ENCODE results near the gene NOC4L.
"Not testable (repeated sequence)": the region's sequence is repeated elsewhere in the genome, so short reads cannot be mapped to it uniquely, and the experiment has no call there.

Gene NOC4L

DNA sequence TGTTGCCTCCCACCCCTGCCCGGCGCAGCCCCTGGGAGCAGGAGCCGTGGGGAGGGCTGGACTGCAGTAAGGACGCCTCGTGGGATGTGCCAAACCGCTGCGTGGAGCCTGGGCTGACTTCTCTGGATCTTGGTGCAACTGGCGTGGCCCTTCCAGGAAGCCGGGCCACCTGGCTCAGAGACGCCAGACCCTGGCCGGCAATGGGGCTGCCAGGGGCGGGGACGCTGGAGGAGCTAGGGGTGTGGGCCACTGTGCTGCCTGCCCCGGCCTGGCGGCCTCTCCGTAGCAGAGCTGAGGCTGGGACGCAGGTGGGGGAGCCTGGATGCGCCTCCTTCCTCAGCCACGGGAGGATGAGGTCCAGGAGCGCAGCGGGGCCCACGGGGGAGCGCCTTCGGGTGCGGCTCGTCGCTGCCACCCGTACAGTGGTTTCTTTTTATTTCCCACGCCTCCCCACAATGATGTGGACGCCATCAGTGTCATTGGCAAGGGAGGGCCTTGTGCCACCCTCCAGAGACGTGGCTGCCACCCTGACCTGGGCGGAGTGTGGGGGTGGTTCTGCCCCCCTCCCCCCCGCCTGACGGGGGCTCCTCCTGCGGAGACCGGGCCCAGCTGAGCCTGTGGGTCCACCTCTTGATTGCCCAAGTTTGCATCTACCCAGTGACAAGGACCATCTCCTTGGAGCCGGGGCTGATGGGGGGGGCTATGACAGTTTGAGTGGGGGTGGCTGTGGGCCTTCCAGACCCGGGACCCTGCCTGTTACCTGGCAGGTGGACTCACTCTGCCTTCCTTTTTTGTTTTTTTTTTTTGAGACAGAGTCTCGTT lies 11.4 kb upstream of the NOC4L start:
- Histone ChIP-seq H3K36me3 (peaks cover 34% of the 10 kb centered on the region), H3K4me3 (no peak overlapping the region), H3K9ac (no peak overlapping the region), H3K4me2 (no peak overlapping the region), H4K20me1 (peaks cover 16% of the 10 kb centered on the region), H3K27me3 (no peaks in the 10 kb centered on the region), H3K9me3 (peaks cover 4% of the 10 kb centered on the region), H3K4me1 (no peaks in the 10 kb centered on the region), H3K27ac (no peak overlapping the region)
- no peak for TF ChIP-seq Cebpa-rat (IDR thresholded peaks at IDR 0.05)

DNA sequence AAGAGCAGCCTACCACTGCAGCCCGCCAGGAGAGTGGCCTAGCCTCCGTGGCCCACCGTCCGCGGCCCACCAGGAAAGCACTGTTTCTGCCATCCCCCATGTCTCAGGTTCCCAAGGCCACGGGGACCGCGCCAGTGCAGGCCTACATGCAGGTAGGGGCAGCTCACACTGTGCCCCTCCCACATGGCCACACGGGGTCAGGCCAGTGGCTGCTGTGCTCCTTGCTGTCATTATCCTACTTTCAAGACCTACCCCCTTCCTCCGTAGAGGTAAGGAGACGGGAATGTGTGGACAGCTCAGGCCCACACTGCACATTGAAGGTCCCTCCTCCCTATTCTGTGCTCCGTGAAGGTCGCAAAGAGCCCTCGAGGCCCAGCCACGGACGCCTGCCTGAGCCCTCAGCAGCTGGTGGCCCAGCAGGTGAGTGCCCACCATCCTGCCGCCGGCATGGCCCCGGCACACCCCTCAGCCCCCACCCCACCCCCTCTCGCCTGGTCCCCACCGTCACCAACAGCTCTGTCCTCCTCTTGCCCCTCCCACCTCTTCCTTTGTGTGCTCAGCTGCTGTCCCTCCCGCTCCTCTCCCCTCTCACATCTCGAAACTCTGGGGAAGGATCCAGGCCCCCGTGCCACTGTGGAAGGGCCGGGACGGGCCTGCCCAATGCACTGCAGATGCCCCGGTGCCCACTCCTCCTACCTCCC lies 10.2 kb upstream of the NOC4L start:
- Histone ChIP-seq H3K9ac (no peak overlapping the region), H3K9me3 (no peaks in the 10 kb centered on the region), H3K4me1 (no peaks in the 10 kb centered on the region), H3K36me3 (peaks cover 34% of the 10 kb centered on the region), H3K27me3 (no peaks in the 10 kb centered on the region), H3K4me2 (no peak overlapping the region), H3K4me3 (no peak overlapping the region), H4K20me1 (peaks cover 18% of the 10 kb centered on the region), H3K27ac (no peak overlapping the region)
- TF ChIP-seq Cebpa-rat (IDR thresholded peaks at IDR 0.05), result no peak

GRCh38 chr12:132134653-132135183 lies 9.5 kb upstream of the NOC4L start:
- not testable (repeated sequence) for H3K27me3 ChIP-seq, H3K4me2 ChIP-seq, H3K4me1 ChIP-seq, H3K4me3 ChIP-seq, H3K27ac ChIP-seq, H3K9me3 ChIP-seq, H3K9ac ChIP-seq
- H3K36me3 ChIP-seq, result peaks cover 36% of the 10 kb centered on the region
- peaks cover 24% of the 10 kb centered on the region for H4K20me1 ChIP-seq

- peaks cover 40% of the 10 kb centered on the region for H3K36me3 ChIP-seq
- not testable (repeated sequence) for H3K4me1 ChIP-seq, H3K27ac ChIP-seq, H3K4me3 ChIP-seq, H3K27me3 ChIP-seq, H3K9me3 ChIP-seq, H3K9ac ChIP-seq, H3K4me2 ChIP-seq
- peaks cover 39% of the 10 kb centered on the region for H4K20me1 ChIP-seq
Observed at GRCh38 chr12:132136226-132136625, 8.0 kb upstream of the NOC4L start.

DNA sequence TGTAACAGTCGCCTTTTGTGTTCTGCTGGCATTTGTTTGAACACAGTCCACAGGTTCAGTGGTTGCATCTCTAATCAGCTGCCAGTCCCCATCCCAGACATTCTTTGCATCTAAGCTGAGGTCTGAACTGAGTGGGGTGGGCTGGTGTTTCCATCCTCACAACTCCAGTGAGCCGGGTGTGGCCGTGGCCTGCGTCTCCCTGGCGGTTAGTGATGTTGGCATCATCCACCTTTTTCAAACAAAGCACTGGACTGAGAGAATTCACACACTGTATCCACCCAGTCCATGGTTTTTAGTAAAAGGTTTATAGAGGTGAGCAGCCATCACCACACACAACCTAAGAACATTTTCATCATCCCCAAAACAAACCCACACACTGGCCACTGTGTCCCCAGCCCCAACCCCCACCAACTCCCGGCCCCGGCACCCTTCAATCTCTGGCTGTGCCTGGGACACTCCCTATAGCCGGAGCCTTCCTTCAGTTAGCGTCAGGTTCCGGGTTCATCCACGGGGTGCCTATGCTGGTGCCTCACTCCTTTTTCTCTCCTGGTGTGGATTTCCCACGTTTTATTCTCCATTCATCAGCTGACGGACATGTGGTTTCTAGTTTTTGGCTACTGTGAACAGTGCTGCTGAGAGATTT lies 6.7 kb upstream of the NOC4L start:
- no peak for TF ChIP-seq Cebpa-rat (IDR thresholded peaks at IDR 0.05)
- H3K27ac ChIP-seq, result no peak overlapping the region
- peaks cover 53% of the 10 kb centered on the region for H3K36me3 ChIP-seq
- no peaks in the 10 kb centered on the region for H3K27me3 ChIP-seq
- H3K9me3 ChIP-seq, result no peaks in the 10 kb centered on the region
- H3K4me1 ChIP-seq, result peaks cover 4% of the 10 kb centered on the region
- peaks cover 50% of the 10 kb centered on the region for H4K20me1 ChIP-seq
- H3K4me3 ChIP-seq, result no peak overlapping the region
- no peak overlapping the region for H3K4me2 ChIP-seq
- H3K9ac ChIP-seq, result no peak overlapping the region

GRCh38 chr12:132138941-132139871 lies 5.1 kb upstream of the NOC4L start:
- H3K27ac ChIP-seq, result no peak overlapping the region
- no peak for TF ChIP-seq Cebpa-rat (IDR thresholded peaks at IDR 0.05)
- peaks cover 58% of the 10 kb centered on the region for H3K36me3 ChIP-seq
- no peak overlapping the region for H3K9ac ChIP-seq
- peaks cover 57% of the 10 kb centered on the region for H4K20me1 ChIP-seq
- H3K27me3 ChIP-seq, result no peaks in the 10 kb centered on the region
- peaks cover 12% of the 10 kb centered on the region for H3K4me1 ChIP-seq
- no peak overlapping the region for H3K4me2 ChIP-seq
- H3K9me3 ChIP-seq, result no peaks in the 10 kb centered on the region
- no peak overlapping the region for H3K4me3 ChIP-seq

GRCh38 chr12:132139912-132140311 lies 4.3 kb upstream of the NOC4L start:
- Histone ChIP-seq H3K27me3 (no peaks in the 10 kb centered on the region), H4K20me1 (peaks cover 60% of the 10 kb centered on the region), H3K9me3 (no peaks in the 10 kb centered on the region), H3K4me1 (peaks cover 13% of the 10 kb centered on the region), H3K36me3 (peaks cover 58% of the 10 kb centered on the region), H3K4me2 (no peak overlapping the region), H3K27ac (no peak overlapping the region), H3K9ac (no peak overlapping the region), H3K4me3 (no peak overlapping the region)
- no peak for TF ChIP-seq Cebpa-rat (IDR thresholded peaks at IDR 0.05)

- H3K9ac ChIP-seq, result no peak overlapping the region
- H3K9me3 ChIP-seq, result no peaks in the 10 kb centered on the region
- H3K4me1 ChIP-seq, result peaks cover 19% of the 10 kb centered on the region
- peaks cover 66% of the 10 kb centered on the region for H4K20me1 ChIP-seq
- H3K27me3 ChIP-seq, result no peaks in the 10 kb centered on the region
- no peak overlapping the region for H3K4me3 ChIP-seq
- peaks cover 60% of the 10 kb centered on the region for H3K36me3 ChIP-seq
- TF ChIP-seq Cebpa-rat (IDR thresholded peaks at IDR 0.05), result no peak
- H3K4me2 ChIP-seq, result no peak overlapping the region
- no peak overlapping the region for H3K27ac ChIP-seq
Observed at GRCh38 chr12:132140501-132140900, 3.8 kb upstream of the NOC4L start.
